ENCODE data around the gene DNASE1L1.

Gene DNASE1L1

GRCh38 chrX:154436374-154436982, 27.4 kb upstream of the DNASE1L1 start:
- no peak for DNase-seq

GRCh38 chrX:154435171-154435733, 26.2 kb upstream of the DNASE1L1 start:
- DNase-seq: no peak

GRCh38 chrX:154434394-154435168, 25.5 kb upstream of the DNASE1L1 start:
- no peak for DNase-seq

- DNase-seq: no peak
These were observed 24.6 kb upstream of the DNASE1L1 start for GRCh38 chrX:154433605-154434004.

- no peak for DNase-seq
These were observed 23.2 kb upstream of the DNASE1L1 start for GRCh38 chrX:154432210-154432609.

- no peak for DNase-seq
These were observed 22.3 kb upstream of the DNASE1L1 start for GRCh38 chrX:154431341-154431740.

- DNase-seq: no peak
These were observed 21.9 kb upstream of the DNASE1L1 start for GRCh38 chrX:154430916-154431315.

GRCh38 chrX:154430479-154430878, 21.4 kb upstream of the DNASE1L1 start:
- DNase-seq: no peak

- DNase-seq: no peak
These were observed 20.7 kb upstream of the DNASE1L1 start for GRCh38 chrX:154429711-154430110.

GRCh38 chrX:154428176-154429171, 19.4 kb upstream of the DNASE1L1 start, which contains the start of gene ATP6AP1:
Gene ATP6AP1, plus strand, starts transcription at chrX:154428677. Its CDS starts 16 bp downstream, at chrX:154428693.
- no peak for DNase-seq

GRCh38 chrX:154426916-154427770, 18.1 kb upstream of the DNASE1L1 start:
- no peak for DNase-seq

- DNase-seq: no peak
These were observed 11.3 kb upstream of the DNASE1L1 start for GRCh38 chrX:154420402-154420756.

- DNase-seq: no peak
These were observed 10.8 kb upstream of the DNASE1L1 start for GRCh38 chrX:154419688-154420401.

- DNase-seq: no peak
These were observed 10.1 kb upstream of the DNASE1L1 start for GRCh38 chrX:154419189-154419588.

- DNase-seq: no peak
These were observed 8.1 kb upstream of the DNASE1L1 start for GRCh38 chrX:154417157-154417556.

- DNase-seq: no peak
These were observed 4.1 kb upstream of the DNASE1L1 start for GRCh38 chrX:154413142-154413541.

- DNase-seq: no peak
These were observed 3.4 kb upstream of the DNASE1L1 start for GRCh38 chrX:154412468-154412867.

- no peak for DNase-seq
These were observed 2.9 kb upstream of the DNASE1L1 start for GRCh38 chrX:154411981-154412340.

- DNase-seq: no peak
These were observed 314 bp downstream of the DNASE1L1 start for GRCh38 chrX:154408659-154409221.

GRCh38 chrX:154404625-154405192, 4.3 kb downstream of the DNASE1L1 start:
- no peak for DNase-seq

GRCh38 chrX:154403858-154404257, 5.2 kb downstream of the DNASE1L1 start:
- no peak for DNase-seq

Data from NCI-H2081 treated with DMSO at 0.1 percent for 48 hours (cell line).